ENCODE results near the gene C10orf95. TPM values are rescaled to one million over a fixed set of nuclear protein-coding genes. Genes with fewer than 3 reads are reported as not detected.

Gene C10orf95
- total and polyA plus RNA-seq, 2 experiments from 2014 or later: 0.69 to 1.1 TPM

- H3K79me2 ChIP-seq (replicated peaks; ENCODE audit: insufficient read depth): no peaks in the 10 kb centered on the region
- no peak overlapping the region for H3K27ac ChIP-seq (ENCODE audit: low read depth)
- peaks cover 50% of the 10 kb centered on the region for H3K27me3 Mint-ChIP-seq (ENCODE audit: insufficient read depth, low read depth, poor library complexity)
- peaks cover 38% of the 10 kb centered on the region for H3K4me1 Mint-ChIP-seq
- H3K36me3 ChIP-seq (ENCODE audit: insufficient read depth): no peaks in the 10 kb centered on the region
- peaks cover 19% of the 10 kb centered on the region for H3K4me1 ChIP-seq (ENCODE audit: insufficient read depth)
- ATAC-seq (no peak), DNase-seq (ENCODE audit: low spot score) (peak; percentile 79)
- no peaks in the 10 kb centered on the region for H4K20me1 ChIP-seq (replicated peaks; ENCODE audit: insufficient read depth)
- no peaks in the 10 kb centered on the region for H3K9me2 ChIP-seq (ENCODE audit: insufficient read depth)
- H3K36me3 Mint-ChIP-seq (ENCODE audit: low read depth): peaks cover 2% of the 10 kb centered on the region; the same call in 1 of the 3 replicates
- TF ChIP-seq REST (IDR thresholded peaks at IDR 0.05; ENCODE audit: unreplicated experiment) (no peak), CREB1 (CRISPR knock-in tag; IDR thresholded peaks at IDR 0.05; ENCODE audit: low read depth) (no peak), EZH2phosphoT487 (IDR thresholded peaks at IDR 0.05; ENCODE audit: unreplicated experiment) (no peak), ZNF331 (CRISPR knock-in tag; IDR thresholded peaks at IDR 0.05; ENCODE audit: low read depth) (no peak), STAT1 (IDR thresholded peaks at IDR 0.05; ENCODE audit: unreplicated experiment) (no peak), NANOG (IDR thresholded peaks at IDR 0.05; ENCODE audit: borderline replicate concordance) (no peak), EZH2 (IDR thresholded peaks at IDR 0.05; ENCODE audit: low read depth, unreplicated experiment) (no peak), ZNF114 (CRISPR knock-in tag; IDR thresholded peaks at IDR 0.05) (no peak), JUNB (IDR thresholded peaks at IDR 0.05; ENCODE audit: unreplicated experiment) (no peak), ETS1 (IDR thresholded peaks at IDR 0.05) (no peak), CTCF (conservative IDR thresholded peaks at IDR 0.05; ENCODE audit: low read depth in 2 of 2) (no peak)
- no peak overlapping the region for H3K27ac Mint-ChIP-seq
- H2AFZ ChIP-seq: no peak overlapping the region
- H3K4me3 ChIP-seq: no peak overlapping the region
- no peak overlapping the region for H3K4me2 ChIP-seq
- peaks cover 40% of the 10 kb centered on the region for H3K27me3 ChIP-seq (ENCODE audit: insufficient read depth)
- H3K9me3 Mint-ChIP-seq: no peaks in the 10 kb centered on the region
- no peak overlapping the region; the same call in 2 of the 3 replicates for H3K4me3 Mint-ChIP-seq
- H3F3A ChIP-seq (replicated peaks; ENCODE audit: low read depth): peaks cover 9% of the 10 kb centered on the region
Measured at GRCh38 chr10:102413053-102413705, 38.2 kb downstream of the C10orf95 start.
